Stimulated activated CD8-positive, alpha-beta memory T cell treated with anti-CD3 and anti-CD28 coated beads, Interleukin-12 subunit alpha, Interleukin-12 subunit beta, amount 100 ng/mL, for 4 hours (primary cell): ENCODE results near the gene R3HDM2.
"Not testable (repeated sequence)": the region's sequence is repeated elsewhere in the genome, so short reads cannot be mapped to it uniquely, and the experiment has no call there.

Source experiments
- DNase-seq: peaks from one replicate; pipeline ENCODE4 v3.0.0-alpha.2; 2020; ENCODE audit warnings: low read depth

R3HDM2 gene

DNA sequence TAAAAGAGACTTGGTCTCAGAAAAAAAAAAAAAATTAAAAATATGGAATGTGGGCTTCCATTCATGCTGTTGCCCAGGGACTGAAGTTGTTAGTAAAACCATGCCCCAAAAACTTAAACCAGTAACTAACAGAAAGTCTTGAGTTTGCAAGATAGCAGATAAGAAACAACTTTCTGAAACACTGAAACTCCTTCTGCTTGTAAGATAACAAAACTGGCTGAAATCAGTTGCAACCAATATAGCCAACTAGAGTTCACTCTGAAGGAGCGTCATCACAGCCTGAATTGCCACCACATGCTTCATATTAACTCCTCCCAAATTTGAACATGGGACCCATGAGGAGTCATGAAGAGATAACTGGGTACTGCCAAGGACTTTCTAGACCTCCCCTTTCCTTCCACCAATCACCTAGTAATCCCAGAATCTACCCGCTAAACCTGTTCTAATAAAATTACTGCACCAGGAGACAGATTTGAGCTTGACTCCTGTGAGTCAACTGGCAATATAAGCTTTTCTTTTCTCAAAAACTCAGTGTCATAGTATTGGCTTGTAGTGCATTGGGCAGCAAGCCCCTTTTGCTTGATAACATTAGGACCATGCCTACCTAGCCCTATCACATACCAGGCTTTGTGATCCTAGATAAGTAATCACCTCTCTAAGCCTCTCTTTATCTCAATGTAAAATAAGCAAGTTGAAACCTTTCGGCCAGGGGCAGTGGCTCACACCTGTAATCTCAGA is 53.6 kb downstream of the R3HDM2 start:
- DNase-seq: no peak

DNA sequence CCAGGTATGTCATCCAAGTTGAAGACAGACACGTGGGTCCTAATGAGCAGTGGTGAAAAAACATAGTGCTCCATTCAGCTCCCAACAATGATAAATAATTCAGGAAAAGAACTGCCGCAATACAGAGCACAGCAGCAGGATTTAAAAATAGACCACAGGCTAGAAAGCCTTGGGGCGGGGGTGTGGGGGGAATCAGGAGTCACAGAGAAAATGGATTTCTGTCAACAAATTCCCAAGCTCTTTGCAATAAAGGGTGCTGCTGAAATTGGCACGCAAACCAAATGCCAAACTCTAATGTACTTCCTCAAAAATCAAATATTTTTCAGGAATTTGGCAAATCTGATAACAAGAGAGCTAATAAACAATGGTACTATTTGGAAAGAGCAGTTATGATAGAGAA is 58.6 kb downstream of the R3HDM2 start:
- no peak for DNase-seq

DNA sequence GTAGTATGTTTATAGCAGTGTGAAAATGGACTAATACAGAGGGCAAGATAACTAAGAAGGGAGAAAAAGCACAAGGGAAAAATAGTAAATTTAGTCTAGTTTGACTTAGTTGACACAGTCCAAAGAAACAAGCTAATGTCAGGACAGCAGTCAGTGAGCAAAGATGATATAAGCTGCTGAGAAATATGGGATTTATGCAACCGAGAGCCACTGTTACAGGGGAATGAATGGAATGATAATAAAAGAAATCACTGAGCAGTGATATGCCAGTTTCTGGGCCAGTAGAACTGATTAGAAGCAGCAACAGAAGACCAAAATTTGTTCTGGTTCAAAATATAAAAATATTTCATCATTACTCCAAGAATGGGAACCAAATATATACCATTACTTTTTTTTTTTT is 60.1 kb downstream of the R3HDM2 start:
- no peak for DNase-seq

DNA sequence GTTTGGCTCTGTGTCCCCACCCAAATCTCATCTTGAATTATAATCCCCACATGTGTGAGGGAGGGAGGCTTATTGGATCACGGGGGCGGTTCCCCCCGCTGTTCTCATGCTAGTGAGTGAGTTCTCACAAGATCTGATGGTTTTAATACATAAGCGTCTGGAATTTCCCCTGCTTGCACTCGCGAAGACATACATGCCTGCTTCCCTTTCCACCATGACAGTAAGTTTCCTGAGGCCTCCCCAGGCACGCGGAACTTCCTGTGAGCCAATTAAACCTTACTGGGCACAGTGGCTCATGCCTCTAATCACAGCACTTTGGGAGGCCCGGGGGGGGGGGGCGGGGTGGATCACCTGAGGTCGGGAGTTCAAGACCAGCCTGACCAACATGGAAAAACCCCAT is 60.8 kb downstream of the R3HDM2 start:
- no peak for DNase-seq

DNA sequence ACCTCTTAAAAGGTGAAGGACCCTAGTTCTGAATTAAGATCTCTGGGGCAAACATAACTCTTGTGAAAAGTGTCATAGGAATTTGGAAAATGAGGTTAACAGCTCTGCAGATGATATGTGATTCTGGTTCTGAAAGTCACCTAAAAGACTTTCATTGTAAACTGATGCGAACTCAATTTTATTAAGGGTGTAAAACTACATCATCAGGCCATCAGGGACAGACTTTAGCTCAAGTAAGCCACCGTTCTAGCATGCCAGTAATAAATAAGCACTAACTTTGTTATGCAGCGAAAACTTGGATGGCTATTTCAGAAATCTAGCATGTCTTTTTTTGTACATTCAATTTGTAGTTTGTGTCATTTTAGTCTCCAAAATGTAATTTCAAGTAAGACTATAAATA is 61.6 kb downstream of the R3HDM2 start:
- no peak for DNase-seq

DNA sequence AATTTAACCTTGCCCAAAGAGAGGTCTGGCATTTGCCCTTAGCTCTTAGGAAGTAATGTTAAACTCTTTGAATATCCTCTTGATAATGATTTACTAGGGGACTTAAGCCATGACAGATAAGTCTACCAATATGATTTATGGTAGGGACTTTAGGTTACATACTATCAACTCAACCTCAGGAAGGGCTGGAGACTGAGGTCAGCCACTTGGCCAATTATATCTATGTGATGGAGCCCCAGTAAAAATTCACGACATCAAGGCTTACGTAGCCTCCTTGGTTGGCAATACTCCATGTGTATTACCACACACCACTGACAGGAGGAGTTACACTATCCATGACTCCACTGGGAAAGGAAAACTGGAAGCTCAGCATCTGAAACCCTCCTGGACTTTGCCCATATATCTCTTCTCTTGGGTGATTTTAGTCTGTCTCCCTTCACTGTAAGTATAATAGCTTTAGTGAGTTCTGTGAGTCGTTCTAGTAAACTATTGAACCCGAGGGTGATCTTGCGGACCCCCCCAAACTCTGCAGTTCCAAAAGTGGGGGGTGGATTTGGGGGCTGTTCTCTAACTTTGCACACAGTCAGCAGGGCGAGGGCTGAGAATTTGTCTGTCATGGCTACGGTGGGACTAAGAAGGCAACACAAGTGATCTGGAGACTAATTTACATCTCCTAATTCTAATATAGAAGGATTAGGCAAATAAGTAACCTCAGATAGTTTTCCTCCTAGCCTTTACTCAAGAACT is 62.3 kb downstream of the R3HDM2 start:
- no peak for DNase-seq

DNA sequence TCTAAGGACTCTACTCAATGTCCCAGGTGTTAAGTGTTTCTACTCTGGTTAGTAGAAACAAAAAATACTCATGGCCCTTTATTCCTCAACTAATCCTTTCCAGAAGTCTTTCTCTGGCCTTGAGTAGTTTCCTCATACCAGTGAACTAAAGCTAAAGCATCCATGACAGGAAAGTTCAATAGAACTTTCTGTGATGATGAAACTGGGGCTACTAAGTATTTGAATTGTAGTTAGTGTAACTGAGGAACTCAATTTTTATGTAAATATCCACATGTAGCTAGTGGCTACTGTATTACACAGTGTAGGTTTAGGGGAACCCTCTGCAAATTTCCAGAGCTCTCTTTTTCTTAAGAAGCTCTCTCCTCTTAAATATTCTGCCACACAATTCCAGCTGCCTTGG is 63.7 kb downstream of the R3HDM2 start:
- no peak for DNase-seq

DNA sequence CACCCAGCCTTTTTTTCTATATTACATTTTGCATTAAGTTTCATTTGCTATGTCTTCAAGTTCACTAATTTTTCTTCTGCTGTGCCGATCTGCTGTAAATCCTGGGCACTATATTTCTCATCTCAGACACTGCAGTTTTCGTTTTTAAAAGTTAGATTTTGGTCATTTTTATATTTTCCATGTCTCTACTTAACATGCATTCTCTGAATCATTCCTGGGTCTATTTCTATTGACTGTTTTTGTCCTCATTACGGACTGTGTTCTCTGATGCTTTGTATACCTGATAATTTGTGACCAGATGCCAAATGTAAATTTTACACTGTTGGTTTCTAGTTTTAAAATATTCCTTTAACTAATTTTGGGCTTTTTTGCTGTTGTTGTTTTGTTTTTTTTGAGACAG is 64.5 kb downstream of the R3HDM2 start:
- no peak for DNase-seq

DNA sequence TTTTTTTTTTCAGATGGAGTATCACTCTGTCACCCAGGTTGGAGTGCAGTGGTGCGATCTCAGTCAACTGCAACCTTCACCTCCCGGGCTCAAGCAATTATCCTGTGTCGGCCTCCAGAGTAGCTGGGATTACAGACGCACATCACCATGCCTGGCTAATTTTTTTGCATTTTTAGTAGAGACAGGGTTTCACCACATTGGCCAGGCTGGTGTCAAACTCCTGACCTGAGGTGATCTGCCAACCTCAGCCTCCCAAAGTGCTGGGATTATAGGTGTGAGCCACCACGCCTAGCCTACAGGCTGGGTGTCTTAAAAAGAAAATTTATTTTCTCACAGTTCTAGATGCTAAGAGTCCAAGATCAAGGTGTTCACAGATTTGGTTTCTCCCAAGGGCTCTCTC is 66.7 kb downstream of the R3HDM2 start:
- not testable (repeated sequence) for DNase-seq

DNA sequence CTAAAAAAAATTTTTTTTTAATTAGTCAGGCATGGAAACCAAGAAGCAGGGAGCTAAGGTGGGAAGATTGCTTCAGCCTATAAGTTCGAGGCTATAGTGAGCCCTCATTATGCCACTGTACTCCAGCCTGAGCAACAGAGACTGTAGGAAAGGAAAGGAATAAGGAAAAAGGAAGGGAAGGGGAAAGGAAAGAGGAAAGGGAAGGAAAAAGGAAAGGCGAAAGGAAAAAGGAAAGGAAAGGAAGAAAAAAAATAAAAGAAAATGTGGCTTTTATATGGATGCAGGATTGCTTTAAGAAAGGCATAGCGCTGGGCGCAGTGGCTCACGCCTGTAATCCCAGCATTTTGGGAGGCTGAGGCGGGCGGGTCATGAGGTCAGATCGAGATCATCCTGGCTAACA is 70.4 kb downstream of the R3HDM2 start:
- no peak for DNase-seq

DNA sequence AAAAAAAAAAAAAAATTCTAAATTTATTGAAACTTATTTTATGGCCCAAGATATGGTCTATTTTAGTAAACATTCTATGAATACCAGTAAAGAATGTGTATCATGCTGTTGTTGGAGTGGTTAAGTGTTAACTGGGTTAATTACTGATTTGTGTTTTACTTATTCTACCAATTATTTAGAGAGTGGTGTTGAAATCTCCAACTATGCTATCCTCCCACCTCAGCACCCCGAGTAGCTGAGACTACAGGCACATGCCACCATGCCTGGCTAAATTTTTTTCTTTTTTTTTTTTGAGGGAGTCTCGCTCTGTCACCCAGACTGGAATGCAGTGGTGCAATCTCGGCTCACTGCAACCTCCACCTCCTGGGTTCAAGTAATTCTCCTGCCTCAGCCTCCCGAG is 72.2 kb downstream of the R3HDM2 start:
- no peak for DNase-seq

DNA sequence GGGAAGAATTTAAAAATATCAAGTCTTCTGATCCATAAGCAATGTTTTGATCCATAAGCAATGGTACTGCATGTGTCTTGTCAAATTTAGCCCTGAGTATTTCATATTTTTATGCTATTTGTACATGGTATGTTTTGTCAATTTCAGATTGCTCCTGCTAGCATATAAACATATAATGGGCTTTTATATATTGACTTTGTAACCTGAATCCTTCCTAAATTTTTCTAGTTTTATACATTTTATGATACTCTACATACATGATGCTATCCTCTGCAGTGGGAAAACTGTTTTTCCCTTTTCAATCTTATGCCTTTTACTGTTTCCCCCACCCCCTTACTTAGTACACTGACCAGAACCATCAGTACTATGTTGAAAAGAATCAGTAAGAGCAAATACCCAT is 75.1 kb downstream of the R3HDM2 start:
- no peak for DNase-seq

DNA sequence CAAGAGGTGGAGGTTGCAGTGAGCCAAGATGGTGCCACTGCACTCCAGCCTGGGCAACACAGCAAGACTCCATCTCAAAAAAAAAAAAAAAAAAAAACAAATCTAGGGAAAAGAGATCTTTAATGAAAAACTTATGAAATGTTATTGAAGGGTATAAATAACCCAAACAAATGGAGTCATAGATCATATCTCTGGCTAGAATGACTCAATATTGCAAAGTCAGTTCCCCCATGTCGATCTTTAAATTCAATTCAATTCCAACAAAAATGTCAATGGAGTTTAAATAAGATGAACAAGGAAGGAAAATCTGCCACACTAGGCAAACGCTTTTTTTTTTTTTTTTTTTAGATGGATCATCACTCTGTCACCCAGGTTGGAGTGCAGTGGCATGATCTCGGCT is 78.7 kb downstream of the R3HDM2 start:
- no peak for DNase-seq

DNA sequence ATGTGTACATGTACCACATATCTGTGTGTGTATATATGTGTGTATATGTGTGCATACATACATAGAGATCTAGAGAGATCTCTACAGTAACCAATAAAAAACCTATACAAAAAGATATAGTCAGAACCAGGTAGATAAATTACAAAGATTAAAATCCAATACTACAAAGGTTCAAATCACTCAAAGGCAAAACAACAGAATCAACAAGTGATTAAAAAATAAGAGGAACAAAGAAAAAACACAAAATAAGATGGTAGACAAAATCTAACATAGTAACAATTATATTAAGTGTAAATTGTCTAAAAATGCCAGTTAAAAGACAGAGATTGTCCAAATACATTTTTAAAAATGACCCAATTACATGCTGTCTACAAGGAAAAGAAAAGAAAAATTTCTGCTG is 83.6 kb downstream of the R3HDM2 start:
- DNase-seq: no peak

DNA sequence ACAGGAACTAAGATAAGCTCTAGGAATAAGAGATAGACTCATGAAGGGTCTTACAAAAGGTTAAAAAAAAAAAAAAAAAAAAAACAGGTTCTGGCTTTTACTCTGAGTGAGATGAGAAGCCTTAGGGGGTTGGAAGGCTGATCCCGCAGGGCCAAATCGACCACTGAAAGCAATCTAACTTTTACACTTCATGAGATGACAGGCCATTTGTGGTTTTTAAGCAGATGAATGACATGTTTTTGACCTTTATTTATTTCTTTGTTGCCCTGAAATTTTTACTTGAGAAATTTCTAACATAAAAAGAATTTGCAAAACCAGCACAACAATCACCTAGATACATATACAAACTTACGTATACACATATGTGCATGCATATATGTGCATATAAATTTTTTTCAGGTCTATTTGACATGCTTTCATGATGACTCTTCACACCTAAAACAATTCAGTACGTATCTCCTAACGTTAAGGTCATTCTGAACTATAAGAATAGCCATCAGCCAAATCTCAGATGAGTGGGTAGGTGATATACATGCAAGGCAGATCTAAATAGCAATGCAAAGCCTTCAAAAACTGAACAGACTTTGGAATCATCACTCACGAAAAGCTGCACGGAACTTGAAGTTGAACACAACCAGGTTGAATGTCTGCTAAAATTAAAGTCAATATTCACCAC is 87.0 kb downstream of the R3HDM2 start:
- DNase-seq: no peak

DNA sequence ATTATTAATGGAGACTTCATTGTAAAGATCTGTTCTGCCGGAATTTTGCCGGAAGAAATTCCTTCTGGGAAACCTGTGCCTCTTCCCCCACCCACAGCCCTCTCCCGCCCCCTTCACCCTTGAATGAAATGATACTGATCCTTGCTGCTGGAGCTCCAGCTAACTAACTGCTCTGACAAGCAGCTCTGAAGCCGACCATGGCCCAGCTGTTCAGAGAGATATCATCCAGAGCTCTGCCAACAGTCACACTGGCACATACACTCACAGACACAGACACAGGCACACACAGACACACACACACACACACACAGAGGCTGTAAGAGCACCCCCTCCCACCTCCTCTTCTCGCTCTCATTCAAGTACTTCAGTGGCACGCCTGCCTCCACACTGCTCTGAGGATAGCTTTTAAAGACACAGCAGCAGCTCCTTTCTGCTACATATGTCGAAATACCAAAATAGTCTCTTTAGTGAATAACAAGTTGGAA is 88.6 kb downstream of the R3HDM2 start:
- no peak for DNase-seq

DNA sequence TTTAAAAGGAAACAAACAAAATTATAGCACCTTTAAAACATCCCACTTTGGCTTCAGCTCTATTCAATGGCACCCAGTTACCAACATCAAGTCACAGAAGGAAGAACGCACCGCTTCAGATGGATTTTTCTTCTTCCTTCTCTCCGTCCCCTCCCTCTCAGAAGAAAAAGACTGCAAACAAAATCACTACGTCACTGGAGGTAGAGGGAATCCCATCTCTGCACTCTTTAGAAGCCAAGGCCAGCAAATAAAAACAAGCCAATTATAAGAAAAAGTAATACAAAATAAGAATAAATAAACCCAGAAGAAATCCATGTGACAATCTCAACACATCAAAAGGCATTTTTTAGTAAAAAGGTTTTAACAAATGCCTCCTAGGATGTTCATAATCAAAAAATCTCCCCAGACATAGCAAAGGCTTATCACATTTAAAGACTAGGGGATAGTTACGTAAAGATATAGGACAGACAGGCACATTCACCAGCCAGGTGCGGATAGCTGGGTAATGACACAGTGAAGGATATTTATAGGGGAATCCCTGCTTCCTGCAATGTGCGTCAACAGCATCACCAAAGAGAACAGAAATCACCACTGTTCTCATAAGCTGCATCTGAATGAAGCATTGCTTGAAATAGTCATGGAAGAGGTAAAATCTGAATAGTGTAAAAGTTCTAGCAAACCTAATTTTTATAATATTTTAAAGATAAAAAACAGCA is 89.4 kb downstream of the R3HDM2 start:
- no peak for DNase-seq

DNA sequence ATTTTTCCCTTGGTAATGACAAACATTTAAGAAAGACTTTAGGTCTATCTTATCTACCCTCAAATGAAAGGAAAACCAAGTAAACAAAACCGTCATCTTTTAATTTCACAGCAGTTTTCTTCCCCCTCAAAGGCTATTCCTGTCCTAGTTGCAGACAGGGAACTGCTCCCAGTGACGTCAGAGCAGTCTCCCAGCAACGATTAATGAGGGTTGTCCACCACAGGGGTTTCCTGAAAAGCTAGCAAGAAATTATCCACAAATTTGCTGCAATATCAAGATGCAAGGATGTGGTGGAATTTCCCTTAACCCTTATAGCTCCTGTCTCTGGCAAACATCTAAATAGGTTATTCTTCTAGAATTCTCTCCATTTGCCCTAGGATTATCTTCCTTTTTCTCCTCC is 90.7 kb downstream of the R3HDM2 start:
- no peak for DNase-seq

DNA sequence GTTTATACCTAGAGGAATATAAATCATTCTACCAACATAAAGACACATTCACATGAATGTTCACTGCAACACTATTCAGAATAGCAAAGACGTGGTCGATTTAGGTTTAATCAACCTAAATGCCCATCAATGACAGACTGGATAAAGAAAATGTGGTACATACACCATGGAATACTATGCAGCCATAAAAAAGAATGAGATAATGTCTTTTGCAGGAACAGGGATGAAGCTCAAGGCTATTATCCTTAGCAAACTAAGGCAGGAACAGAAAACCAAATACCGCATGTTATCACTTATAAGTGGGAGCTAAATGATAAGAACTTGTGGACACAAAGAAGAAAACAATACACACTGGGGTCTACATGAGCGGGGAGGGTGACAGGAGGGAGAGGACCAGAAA is 94.5 kb downstream of the R3HDM2 start:
- not testable (repeated sequence) for DNase-seq

DNA sequence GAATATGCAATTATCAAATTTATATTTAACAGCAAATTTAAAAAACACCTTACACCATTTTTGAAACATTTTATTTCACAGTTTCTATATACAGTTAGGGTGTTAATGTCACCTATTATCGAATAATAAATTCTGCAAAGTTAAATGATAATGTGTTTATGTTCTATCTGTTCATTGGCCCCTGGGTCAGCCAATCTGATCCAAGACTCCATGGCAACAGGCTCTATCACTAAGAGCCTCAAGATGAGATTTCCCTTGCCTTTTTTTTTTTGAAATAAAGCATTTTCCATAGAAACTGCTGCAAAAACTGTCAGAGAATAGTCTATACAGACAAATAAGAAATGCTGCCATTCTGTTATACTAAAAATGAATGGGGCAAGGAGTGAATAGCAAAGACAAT is 96.6 kb downstream of the R3HDM2 start:
- no peak for DNase-seq

DNA sequence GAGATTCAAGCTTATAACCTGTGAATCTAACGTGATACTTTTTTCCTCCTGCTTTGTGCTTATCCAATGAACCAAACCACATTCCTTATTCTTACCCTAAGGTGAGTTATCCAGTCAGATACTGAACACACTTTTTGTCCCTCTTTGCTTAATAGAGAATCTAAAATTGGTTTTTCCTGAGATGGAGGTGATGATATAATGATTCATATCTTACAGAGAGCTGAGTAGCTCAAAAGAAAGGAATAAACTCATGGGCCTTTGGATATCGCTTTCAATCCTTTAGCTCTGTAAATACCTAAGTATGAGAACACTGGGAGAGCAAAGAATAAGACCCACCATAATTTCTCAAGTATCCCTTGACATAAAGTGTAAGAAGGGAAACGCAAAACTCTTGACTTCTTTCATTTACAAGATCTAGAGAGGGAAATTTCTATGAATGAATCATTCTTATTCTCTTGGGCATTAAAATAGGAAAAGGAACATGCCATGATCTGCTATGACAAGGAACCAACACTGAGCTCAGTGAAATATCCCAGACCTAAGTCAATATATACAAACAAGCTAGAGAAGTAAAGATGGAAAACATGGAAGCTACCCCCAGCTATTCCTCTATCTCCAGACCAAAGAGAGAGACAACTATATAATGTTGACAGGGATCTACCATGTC is 98.1 kb downstream of the R3HDM2 start:
- DNase-seq: no peak

DNA sequence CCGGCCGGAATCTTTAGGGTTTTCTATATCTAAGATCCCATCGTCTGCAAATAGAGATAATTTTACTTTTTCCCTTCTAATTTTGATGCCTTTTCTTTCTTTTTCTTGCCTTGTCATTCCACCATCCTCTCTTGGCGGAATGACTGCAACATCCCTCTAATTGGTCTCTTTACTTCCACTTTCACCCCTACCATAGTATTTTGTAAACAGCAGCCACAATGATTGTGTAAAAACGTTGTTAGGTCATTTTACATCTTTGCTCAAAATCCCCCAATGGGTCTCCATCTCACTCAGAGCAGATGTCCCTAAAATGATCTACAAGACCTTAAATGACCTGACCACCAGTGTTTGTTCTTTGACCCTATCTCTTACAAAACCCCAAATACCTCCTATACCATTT is 99.9 kb downstream of the R3HDM2 start:
- DNase-seq: no peak
